Activated naive CD8-positive, alpha-beta T cell treated with anti-CD3 and anti-CD28 coated beads, Interleukin-2, amount 50 U/mL, for 24 hours (primary cell): Measurements from ENCODE around the gene SLC9A2.

ENCODE experiments used
- ATAC-seq: fragments of 150-1000 bp; cut with Tn5 transposase; one replicate; pipeline ENCODE4 v1.10.0; 2021
- DNase-seq: peaks from one replicate; pipeline ENCODE4 v3.0.0; 2021
- H3K27ac Mint-ChIP-seq: one replicate; pipeline ENCODE4 v1.8.0; 2021; ENCODE audit warnings: mild to moderate bottlenecking, mixed read lengths
- H3K27me3 Mint-ChIP-seq: one replicate; pipeline ENCODE4 v1.8.0; 2021; ENCODE audit warnings: mixed read lengths
- H3K36me3 Mint-ChIP-seq: one replicate; pipeline ENCODE4 v1.8.0; 2021; ENCODE audit warnings: low read depth, mixed read lengths
- H3K4me1 Mint-ChIP-seq: one replicate; pipeline ENCODE4 v1.8.0; 2021; ENCODE audit warnings: mixed read lengths
- H3K4me3 Mint-ChIP-seq: one replicate; pipeline ENCODE4 v1.8.0; 2021; ENCODE audit warnings: mild to moderate bottlenecking, moderate library complexity, mixed read lengths
- H3K9me3 Mint-ChIP-seq: one replicate; pipeline ENCODE4 v1.8.0; 2021; ENCODE audit warnings: mixed read lengths

The SLC9A2 gene

DNA sequence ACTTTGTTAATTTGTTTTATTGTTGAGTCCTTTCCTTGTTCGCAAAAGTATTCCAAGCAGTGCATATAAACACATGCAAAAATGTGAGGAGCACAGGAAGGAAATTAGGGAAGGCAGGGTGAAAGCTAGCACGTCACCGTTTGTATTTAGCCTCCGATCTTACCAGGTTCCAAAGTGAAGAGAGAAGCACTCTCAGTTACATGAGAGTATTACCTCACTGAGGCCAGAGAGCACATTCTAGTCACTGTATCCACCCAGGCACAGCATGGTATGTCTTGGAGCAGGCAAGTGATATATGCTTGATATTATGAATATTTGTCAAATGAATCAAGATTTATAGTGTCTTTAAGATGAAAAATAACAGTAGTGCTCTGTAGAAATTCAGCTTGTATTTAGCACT, 135.9 kb downstream of the SLC9A2 start:
- H3K27me3 Mint-ChIP-seq, result no peaks in the 10 kb centered on the region

GRCh38 chr2:102758439-102758838, 139.1 kb downstream of the SLC9A2 start:
- no peak for DNase-seq
- Mint-ChIP-seq H3K27me3 (no peaks in the 10 kb centered on the region), H3K27ac (no peak overlapping the region), H3K4me3 (no peak overlapping the region), H3K4me1 (no peaks in the 10 kb centered on the region), H3K36me3 (peaks cover 6% of the 10 kb centered on the region), H3K9me3 (no peaks in the 10 kb centered on the region)
- no peak for ATAC-seq

More for the DNA sequence above, 135.9 kb downstream of the SLC9A2 start:
- Mint-ChIP-seq H3K36me3 (peaks cover 5% of the 10 kb centered on the region), H3K4me1 (no peaks in the 10 kb centered on the region), H3K9me3 (no peaks in the 10 kb centered on the region), H3K4me3 (no peak overlapping the region), H3K27ac (no peak overlapping the region)
- ATAC-seq (no peak), DNase-seq (no peak)
